GM13977 (cell line): Measurements from ENCODE around the gene MSI2.

Experiments
- DNase-seq: peaks from one replicate; pipeline ENCODE4 v3.0.0; 2012; ENCODE audit warnings: low spot score
- CTCF ChIP-seq: IDR thresholded peaks from 2 replicates; pipeline ENCODE4 v1.5.1; 2012; ENCODE audit warnings: mild to moderate bottlenecking, control low read depth; ENCODE audit not compliant: insufficient read depth; ENCODE audit errors: extremely low read depth, missing control alignments
- in situ Hi-C: fragments of 300-500 bp; cut with MboI; formaldehyde crosslinking; loops from one replicate; pipeline ENCODE4 v1.12.0; 2022; ENCODE audit warnings: low sequenced_read_pairs, low pct_unique_long_range_greater_than_20kb, mixed read lengths, inconsistent platforms; ENCODE audit not compliant: unreplicated experiment

MSI2 gene

GRCh38 chr17:57645950-57646665 lies 389.8 kb downstream of the MSI2 start:
- no peak for DNase-seq
- no peak for TF ChIP-seq CTCF
- in situ Hi-C loops: no loop called here

GRCh38 chr17:57648720-57649119 lies 392.4 kb downstream of the MSI2 start:
- no peak for TF ChIP-seq CTCF
- in situ Hi-C loops: no loop called here
- DNase-seq: no peak

- in situ Hi-C loops: no loop called here
- no peak for TF ChIP-seq CTCF
- no peak for DNase-seq
These were observed 392.9 kb downstream of the MSI2 start for GRCh38 chr17:57649191-57649590.

GRCh38 chr17:57649731-57650484 lies 393.6 kb downstream of the MSI2 start:
- no peak for DNase-seq
- no peak for TF ChIP-seq CTCF
- in situ Hi-C loops: no loop called here

- DNase-seq: no peak
- TF ChIP-seq CTCF: no peak
- in situ Hi-C loops: no loop called here
These were observed 394.2 kb downstream of the MSI2 start for GRCh38 chr17:57650548-57650947.

- TF ChIP-seq CTCF: no peak
- in situ Hi-C loops: no loop called here
These were observed 395.1 kb downstream of the MSI2 start for GRCh38 chr17:57651451-57651850.

More at GRCh38 chr17:57651451-57651850, 395.1 kb downstream of the MSI2 start:
- DNase-seq: no peak
